HFF-Myc (cell line): Measurements from ENCODE around the gene PSMB8.
A peak's percentile ranks its signal among the peaks of the same experiment; 100 is the strongest.
"Not testable (repeated sequence)": the region's sequence is repeated elsewhere in the genome, so short reads cannot be mapped to it uniquely, and the experiment has no call there.

Experiments used
- DNase-seq: peaks from one replicate; pipeline ENCODE4 v3.0.0-alpha.2; 2011; ENCODE audit warnings: low read depth; ENCODE audit errors: extremely low read depth
- H3K4me3 ChIP-seq: replicated peaks from 2 replicates; pipeline ENCODE4 v1.5.1; 2011; ENCODE audit warnings: low read depth, mild to moderate bottlenecking, control low read depth, low read length
- CTCF ChIP-seq: IDR thresholded peaks from 2 replicates; pipeline ENCODE4 v1.5.1; 2012; ENCODE audit warnings: mild to moderate bottlenecking, low read depth, low read length, control low read depth; ENCODE audit errors: missing control alignments

The PSMB8 gene

GRCh38 chr6:32885698-32886286 is 41.9 kb upstream of the PSMB8 start:
- TF ChIP-seq CTCF, result peak; percentile 20
- DNase-seq, result peak; percentile 45

DNA sequence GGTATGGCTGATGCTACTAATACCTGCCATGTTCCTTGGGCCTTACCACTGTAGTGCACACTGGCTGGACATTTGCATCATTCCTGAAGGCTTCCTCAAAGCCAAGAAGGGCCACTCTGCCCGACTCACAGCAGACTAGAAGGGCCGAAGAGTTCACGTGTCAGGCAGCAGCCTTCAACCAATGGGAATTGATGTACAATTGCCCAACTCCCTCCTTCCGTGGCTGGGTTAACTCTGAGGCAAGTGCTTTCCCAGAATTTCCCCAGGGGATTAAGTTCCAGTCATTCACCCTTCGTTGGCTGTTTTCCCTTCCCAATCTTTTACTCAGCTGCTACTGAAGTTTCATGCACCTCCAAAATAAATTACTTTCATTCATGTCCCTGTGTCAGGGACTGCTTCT is 39.9 kb upstream of the PSMB8 start:
- H3K4me3 ChIP-seq, result no peak overlapping the region
- no peak for DNase-seq
- TF ChIP-seq CTCF, result no peak

More at GRCh38 chr6:32885698-32886286, 41.9 kb upstream of the PSMB8 start:
- no peak overlapping the region for H3K4me3 ChIP-seq

DNA sequence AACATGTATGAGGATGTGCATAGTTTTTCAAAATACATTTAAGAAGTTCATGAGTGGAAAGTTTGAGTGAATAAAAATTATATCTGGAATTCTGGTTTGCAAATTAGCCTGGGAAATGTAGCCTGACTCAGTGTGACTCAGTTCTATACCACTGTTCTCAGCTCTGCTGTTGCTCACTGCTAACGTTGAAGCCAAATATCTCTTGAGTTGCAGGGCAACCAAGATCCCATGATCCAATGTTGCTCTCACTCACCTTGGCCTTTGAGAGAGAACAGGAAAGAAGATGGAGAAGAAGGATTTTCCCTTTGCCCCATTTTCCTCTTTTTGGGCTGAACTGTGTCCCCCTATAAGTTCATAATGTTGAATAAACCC is 39.0 kb upstream of the PSMB8 start:
- DNase-seq, result no peak
- H3K4me3 ChIP-seq, result no peak overlapping the region
- TF ChIP-seq CTCF, result no peak

- DNase-seq, H3K4me3 ChIP-seq: not testable (repeated sequence)
Observed at GRCh38 chr6:32880962-32881361, 37.1 kb upstream of the PSMB8 start.

DNA sequence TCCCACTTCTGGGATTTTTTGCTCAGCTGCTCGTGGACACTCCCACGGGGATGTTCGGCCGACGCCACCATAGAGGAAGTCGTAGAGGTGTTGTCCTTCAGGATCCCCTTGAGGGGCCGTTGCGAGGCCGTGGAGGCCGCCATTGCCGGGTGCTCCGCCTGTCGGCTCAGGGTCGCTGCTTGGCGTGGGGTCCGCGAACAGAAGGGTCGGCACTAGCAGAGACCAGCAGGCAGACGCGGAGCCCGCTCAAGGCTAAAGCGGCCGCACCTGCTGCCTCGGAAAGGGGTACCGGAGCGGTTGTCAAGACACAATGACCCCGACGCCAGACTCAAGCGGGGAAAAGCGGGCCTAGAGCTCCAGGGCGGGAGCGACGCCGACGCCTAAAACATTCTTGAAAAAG is 35.8 kb upstream of the PSMB8 start:
- no peak for TF ChIP-seq CTCF
- H3K4me3 ChIP-seq, result no peak overlapping the region
- DNase-seq, result no peak

- no peak for DNase-seq
- H3K4me3 ChIP-seq, result no peak overlapping the region
- no peak for TF ChIP-seq CTCF
Observed at GRCh38 chr6:32876603-32877002, 32.8 kb upstream of the PSMB8 start.

DNA sequence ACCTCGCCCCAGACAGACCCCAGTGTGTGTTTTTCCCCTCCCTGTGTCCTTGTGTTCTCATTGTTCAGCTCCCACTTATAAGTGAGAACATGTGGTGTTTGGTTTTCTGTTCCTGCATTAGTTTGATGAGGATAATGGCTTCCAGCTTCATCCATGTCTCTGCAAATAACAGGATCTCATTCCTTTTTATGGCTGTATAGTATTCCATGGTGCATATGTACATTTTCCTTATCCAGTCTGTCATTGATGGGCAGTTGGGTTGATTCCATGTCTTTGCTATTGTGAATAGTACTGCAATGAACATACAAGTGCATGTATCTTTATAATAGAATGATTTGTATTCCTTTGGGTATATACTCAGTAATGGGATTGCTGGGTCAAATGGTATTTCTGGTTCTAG is 30.1 kb upstream of the PSMB8 start:
- not testable (repeated sequence) for DNase-seq, H3K4me3 ChIP-seq

DNA sequence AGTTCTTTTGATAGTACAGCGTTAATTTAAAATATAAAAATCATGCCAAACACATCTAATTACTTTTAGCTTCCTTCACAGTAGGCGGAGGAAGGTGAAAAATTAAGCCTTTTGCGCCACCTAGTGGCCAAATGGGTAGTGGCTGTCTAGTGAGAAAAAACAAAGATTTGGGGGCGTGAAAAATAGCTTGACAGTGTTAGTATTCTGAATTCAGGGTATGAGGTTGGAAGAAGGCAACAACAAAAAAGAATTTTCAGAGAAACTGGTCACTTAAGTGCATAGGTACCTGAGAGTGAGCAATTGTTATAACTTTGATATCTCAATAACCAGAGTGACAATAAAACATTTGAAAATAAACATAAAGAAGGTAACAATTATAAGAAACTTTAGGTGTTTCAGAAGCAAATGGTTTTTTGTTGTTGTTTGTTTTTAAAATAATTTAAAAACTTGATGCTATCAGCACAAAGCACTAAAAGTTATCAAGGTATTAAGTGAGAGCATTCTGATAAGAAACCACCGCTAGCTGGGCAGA is 24.5 kb upstream of the PSMB8 start:
- peak; percentile 90 for TF ChIP-seq CTCF
- H3K4me3 ChIP-seq, result no peak overlapping the region
- no peak for DNase-seq
